ENCODE measurements around the gene GPHA2. TPM values are rescaled to one million over a fixed set of nuclear protein-coding genes. Genes with fewer than 3 reads are reported as not detected.

GPHA2 gene
- total and polyA plus RNA-seq, 4 donors = 0.43 TPM; not detected in 3

GRCh38 chr11:64910451-64911093, 25.1 kb downstream of the GPHA2 start:
- peaks cover 0 to 21% of the 10 kb centered on the region in 2 donors for H3K36me3 ChIP-seq (ENCODE audit: control insufficient read depth in 1 of 2, insufficient read depth in 2 of 2, low read length in 1 of 2)
- 93 to 94% methylated on average over 27 of the region's 27 CpGs for WGBS, 2 donors
- no peak for ATAC-seq (ENCODE audit: low FRiP score)

GRCh38 chr11:64909653-64910343, 25.9 kb downstream of the GPHA2 start:
- 84 to 88% methylated on average over 39 of the region's 39 CpGs for WGBS, 2 donors
- H3K36me3 ChIP-seq (ENCODE audit: control insufficient read depth in 1 of 2, insufficient read depth in 2 of 2, low read length in 1 of 2) = peaks cover 0 to 23% of the 10 kb centered on the region in 2 donors

More at GRCh38 chr11:64910451-64911093, 25.1 kb downstream of the GPHA2 start:
- H3K9me3 ChIP-seq (ENCODE audit: control insufficient read depth, low read length) = no peaks in the 10 kb centered on the region
- no peaks in the 10 kb centered on the region for H3K27me3 ChIP-seq (ENCODE audit: control insufficient read depth in 1 of 2, insufficient read depth in 2 of 2, low read length in 1 of 2)
- H3K4me1 ChIP-seq (ENCODE audit: control insufficient read depth in 1 of 2, insufficient read depth in 2 of 2, low read length in 2 of 2) = no peaks in the 10 kb centered on the region
- H3K4me3 ChIP-seq (ENCODE audit: low read length in 2 of 2) = no peak overlapping the region
- DNase-seq = no peak
- no peak overlapping the region for H3K27ac ChIP-seq (ENCODE audit: low read depth in 1 of 2, low read length in 2 of 2)
- intact Hi-C loops (cut with DNase I) = no loop called here

GRCh38 chr11:64908766-64909165, 26.9 kb downstream of the GPHA2 start:
- Histone ChIP-seq H3K27ac (ENCODE audit: low read depth in 1 of 2, low read length in 2 of 2) (no peak overlapping the region), H3K4me3 (ENCODE audit: low read length in 2 of 2) (no peak overlapping the region), H3K27me3 (ENCODE audit: control insufficient read depth in 1 of 2, insufficient read depth in 2 of 2, low read length in 1 of 2) (no peaks in the 10 kb centered on the region), H3K4me1 (ENCODE audit: control insufficient read depth in 1 of 2, insufficient read depth in 2 of 2, low read length in 2 of 2) (no peaks in the 10 kb centered on the region), H3K9me3 (ENCODE audit: control insufficient read depth, low read length) (no peaks in the 10 kb centered on the region), H3K36me3 (ENCODE audit: control insufficient read depth in 1 of 2, insufficient read depth in 2 of 2, low read length in 1 of 2) (peaks cover 0 to 23% of the 10 kb centered on the region in 2 donors)
- 85 to 88% methylated on average over 9 to 11 of the region's 11 CpGs for WGBS, 2 donors
- intact Hi-C loops (cut with DNase I) = no loop called here
- DNase-seq (no peak), ATAC-seq (ENCODE audit: low FRiP score) (no peak)

More at GRCh38 chr11:64909653-64910343, 25.9 kb downstream of the GPHA2 start:
- intact Hi-C loops (cut with DNase I) = no loop called here
- no peaks in the 10 kb centered on the region for H3K4me1 ChIP-seq (ENCODE audit: control insufficient read depth in 1 of 2, insufficient read depth in 2 of 2, low read length in 2 of 2)
- DNase-seq (no peak), ATAC-seq (ENCODE audit: low FRiP score) (no peak)
- no peak overlapping the region for H3K27ac ChIP-seq (ENCODE audit: low read depth in 1 of 2, low read length in 2 of 2)
- no peaks in the 10 kb centered on the region for H3K27me3 ChIP-seq (ENCODE audit: control insufficient read depth in 1 of 2, insufficient read depth in 2 of 2, low read length in 1 of 2)
- no peak overlapping the region for H3K4me3 ChIP-seq (ENCODE audit: low read length in 2 of 2)
- H3K9me3 ChIP-seq (ENCODE audit: control insufficient read depth, low read length) = no peaks in the 10 kb centered on the region

- Histone ChIP-seq H3K4me3 (ENCODE audit: low read length in 2 of 2) (no peak overlapping the region), H3K27me3 (ENCODE audit: control insufficient read depth in 1 of 2, insufficient read depth in 2 of 2, low read length in 1 of 2) (no peaks in the 10 kb centered on the region), H3K4me1 (ENCODE audit: control insufficient read depth in 1 of 2, insufficient read depth in 2 of 2, low read length in 2 of 2) (no peaks in the 10 kb centered on the region), H3K27ac (ENCODE audit: low read depth in 1 of 2, low read length in 2 of 2) (no peak overlapping the region), H3K36me3 (ENCODE audit: control insufficient read depth in 1 of 2, insufficient read depth in 2 of 2, low read length in 1 of 2) (peaks cover 0 to 17% of the 10 kb centered on the region in 2 donors), H3K9me3 (ENCODE audit: control insufficient read depth, low read length) (no peaks in the 10 kb centered on the region)
- 95 to 96% methylated on average over 13 of the region's 13 CpGs for WGBS, 2 donors
- DNase-seq (no peak), ATAC-seq (ENCODE audit: low FRiP score) (no peak)
- intact Hi-C loops (cut with DNase I) = no loop called here
These were observed 29.4 kb downstream of the GPHA2 start for GRCh38 chr11:64906314-64906635.

GRCh38 chr11:64905516-64906313, 30.0 kb downstream of the GPHA2 start:
- H3K36me3 ChIP-seq (ENCODE audit: control insufficient read depth in 1 of 2, insufficient read depth in 2 of 2, low read length in 1 of 2) = peaks cover 0 to 17% of the 10 kb centered on the region in 2 donors
- 94 to 96% methylated on average over 20 to 25 of the region's 25 CpGs for WGBS, 2 donors
- no peaks in the 10 kb centered on the region for H3K27me3 ChIP-seq (ENCODE audit: control insufficient read depth in 1 of 2, insufficient read depth in 2 of 2, low read length in 1 of 2)
- H3K4me1 ChIP-seq (ENCODE audit: control insufficient read depth in 1 of 2, insufficient read depth in 2 of 2, low read length in 2 of 2) = no peaks in the 10 kb centered on the region
- no peak overlapping the region for H3K27ac ChIP-seq (ENCODE audit: low read depth in 1 of 2, low read length in 2 of 2)
- DNase-seq = no peak
- H3K4me3 ChIP-seq (ENCODE audit: low read length in 2 of 2) = no peak overlapping the region
- no peaks in the 10 kb centered on the region for H3K9me3 ChIP-seq (ENCODE audit: control insufficient read depth, low read length)
- intact Hi-C loops (cut with DNase I) = no loop called here
- no peak for ATAC-seq (ENCODE audit: low FRiP score)

- Histone ChIP-seq H3K4me1 (ENCODE audit: control insufficient read depth in 1 of 2, insufficient read depth in 2 of 2, low read length in 2 of 2) (no peaks in the 10 kb centered on the region), H3K9me3 (ENCODE audit: control insufficient read depth, low read length) (no peaks in the 10 kb centered on the region), H3K27me3 (ENCODE audit: control insufficient read depth in 1 of 2, insufficient read depth in 2 of 2, low read length in 1 of 2) (no peaks in the 10 kb centered on the region), H3K27ac (ENCODE audit: low read depth in 1 of 2, low read length in 2 of 2) (no peak overlapping the region), H3K36me3 (ENCODE audit: control insufficient read depth in 1 of 2, insufficient read depth in 2 of 2, low read length in 1 of 2) (peaks cover 0 to 17% of the 10 kb centered on the region in 2 donors), H3K4me3 (ENCODE audit: low read length in 2 of 2) (no peak overlapping the region)
- WGBS, 2 donors = 93% methylated on average over 23 of the region's 23 CpGs
- ATAC-seq (ENCODE audit: low FRiP score) (no peak), DNase-seq (no peak)
- intact Hi-C loops (cut with DNase I) = no loop called here
These were observed 32.3 kb downstream of the GPHA2 start for GRCh38 chr11:64903291-64903833.

GRCh38 chr11:64902102-64902900, 33.4 kb downstream of the GPHA2 start:
- intact Hi-C loops (cut with DNase I) = no loop called here
- Histone ChIP-seq H3K27me3 (ENCODE audit: control insufficient read depth in 1 of 2, insufficient read depth in 2 of 2, low read length in 1 of 2) (no peaks in the 10 kb centered on the region), H3K4me3 (ENCODE audit: low read length in 2 of 2) (no peak overlapping the region), H3K4me1 (ENCODE audit: control insufficient read depth in 1 of 2, insufficient read depth in 2 of 2, low read length in 2 of 2) (no peaks in the 10 kb centered on the region), H3K36me3 (ENCODE audit: control insufficient read depth in 1 of 2, insufficient read depth in 2 of 2, low read length in 1 of 2) (peaks cover 0 to 13% of the 10 kb centered on the region in 2 donors), H3K27ac (ENCODE audit: low read depth in 1 of 2, low read length in 2 of 2) (no peak overlapping the region), H3K9me3 (ENCODE audit: control insufficient read depth, low read length) (no peaks in the 10 kb centered on the region)
- no peak for DNase-seq
- no peak for ATAC-seq (ENCODE audit: low FRiP score)
- WGBS, 2 donors = 86 to 87% methylated on average over 29 to 30 of the region's 30 CpGs

- H3K27ac ChIP-seq (ENCODE audit: low read depth in 1 of 2, low read length in 2 of 2) = no peak overlapping the region
- no peak overlapping the region for H3K4me3 ChIP-seq (ENCODE audit: low read length in 2 of 2)
- H3K4me1 ChIP-seq (ENCODE audit: control insufficient read depth in 1 of 2, insufficient read depth in 2 of 2, low read length in 2 of 2) = no peaks in the 10 kb centered on the region
- H3K36me3 ChIP-seq (ENCODE audit: control insufficient read depth in 1 of 2, insufficient read depth in 2 of 2, low read length in 1 of 2) = peaks cover 0 to 8% of the 10 kb centered on the region in 2 donors
- H3K27me3 ChIP-seq (ENCODE audit: control insufficient read depth in 1 of 2, insufficient read depth in 2 of 2, low read length in 1 of 2) = no peaks in the 10 kb centered on the region
- no peak for DNase-seq
- WGBS, 2 donors = 92 to 93% methylated on average over 17 of the region's 17 CpGs
- ATAC-seq (ENCODE audit: low FRiP score) = no peak
- intact Hi-C loops (cut with DNase I) = no loop called here
- H3K9me3 ChIP-seq (ENCODE audit: control insufficient read depth, low read length) = no peaks in the 10 kb centered on the region
These were observed 34.9 kb downstream of the GPHA2 start for GRCh38 chr11:64900774-64901173.

Measured in aorta (tissue), 5 donors.